Putamen (tissue), 1 donor: Measurements from ENCODE around the gene PDGFD.

Source experiments
- DNase-seq: peaks from one replicate; pipeline ENCODE4 v3.0.0-alpha.2; 2016; ENCODE audit warnings: low spot score

PDGFD gene

GRCh38 chr11:104145062-104145461 lies 18.9 kb downstream of the PDGFD start:
- no peak for DNase-seq

GRCh38 chr11:104142698-104143097 lies 21.2 kb downstream of the PDGFD start:
- no peak for DNase-seq

GRCh38 chr11:104136861-104137260 lies 27.1 kb downstream of the PDGFD start:
- no peak for DNase-seq

GRCh38 chr11:104134745-104135144 lies 29.2 kb downstream of the PDGFD start:
- DNase-seq = no peak

GRCh38 chr11:104130161-104130560 lies 33.8 kb downstream of the PDGFD start:
- DNase-seq = no peak

GRCh38 chr11:104129145-104129544 lies 34.8 kb downstream of the PDGFD start:
- no peak for DNase-seq

GRCh38 chr11:104127828-104128227 lies 36.1 kb downstream of the PDGFD start:
- DNase-seq = no peak

- DNase-seq = no peak
These were observed 37.5 kb downstream of the PDGFD start for GRCh38 chr11:104126464-104126863.

- DNase-seq = no peak
These were observed 39.0 kb downstream of the PDGFD start for GRCh38 chr11:104124979-104125378.

GRCh38 chr11:104122836-104123235 lies 41.1 kb downstream of the PDGFD start:
- no peak for DNase-seq

- no peak for DNase-seq
These were observed 41.8 kb downstream of the PDGFD start for GRCh38 chr11:104122011-104122635.

GRCh38 chr11:104120493-104121137 lies 43.3 kb downstream of the PDGFD start:
- DNase-seq = no peak

GRCh38 chr11:104118105-104118744 lies 45.7 kb downstream of the PDGFD start:
- DNase-seq = no peak

- DNase-seq = no peak
These were observed 50.4 kb downstream of the PDGFD start for GRCh38 chr11:104113541-104113940.

- DNase-seq = no peak
These were observed 57.7 kb downstream of the PDGFD start for GRCh38 chr11:104106136-104106754.

- DNase-seq = no peak
These were observed 58.8 kb downstream of the PDGFD start for GRCh38 chr11:104105155-104105554.

GRCh38 chr11:104104664-104105063 lies 59.3 kb downstream of the PDGFD start:
- DNase-seq = no peak

GRCh38 chr11:104104201-104104600 lies 59.7 kb downstream of the PDGFD start:
- DNase-seq = no peak

GRCh38 chr11:104098555-104098954 lies 65.4 kb downstream of the PDGFD start:
- no peak for DNase-seq

- DNase-seq = no peak
These were observed 65.8 kb downstream of the PDGFD start for GRCh38 chr11:104098132-104098531.

GRCh38 chr11:104096900-104097299 lies 67.0 kb downstream of the PDGFD start:
- no peak for DNase-seq

GRCh38 chr11:104095791-104096190 lies 68.2 kb downstream of the PDGFD start:
- no peak for DNase-seq

GRCh38 chr11:104094576-104094975 lies 69.4 kb downstream of the PDGFD start:
- no peak for DNase-seq
